H9 (cell line): ENCODE data around the gene SCO2. TPM values are rescaled to one million over a fixed set of nuclear protein-coding genes. Genes with fewer than 3 reads are reported as not detected.

Experiments used
- DNase-seq: peaks from one replicate; pipeline ENCODE4 v3.0.0-alpha.2; 2017
- H2AFZ ChIP-seq: one replicate; pipeline ENCODE4 v1.6.1; 2013; ENCODE audit warnings: mild to moderate bottlenecking, low read length, control low read depth, moderate library complexity
- H2AK5ac ChIP-seq: 2 replicates; pipeline ENCODE4 v1.6.1; 2013; ENCODE audit warnings: low read length, control low read depth, mixed read lengths; ENCODE audit not compliant: insufficient read length
- H2BK120ac ChIP-seq: one replicate; pipeline ENCODE4 v1.6.1; 2013; ENCODE audit warnings: low read depth, mild to moderate bottlenecking, low read length, control low read depth, inconsistent platforms; ENCODE audit not compliant: poor library complexity, severe bottlenecking
- H2BK12ac ChIP-seq: 2 replicates; pipeline ENCODE4 v1.6.1; 2013; ENCODE audit warnings: low read length, control low read depth, mixed read lengths, low read depth; ENCODE audit not compliant: insufficient read length
- H2BK15ac ChIP-seq: 2 replicates; pipeline ENCODE4 v1.6.1; 2013; ENCODE audit warnings: low read depth, low read length, control low read depth
- H2BK20ac ChIP-seq: one replicate; pipeline ENCODE4 v1.6.1; 2013; ENCODE audit warnings: low read depth, mild to moderate bottlenecking, low read length, control low read depth, inconsistent platforms; ENCODE audit not compliant: poor library complexity, severe bottlenecking
- H2BK5ac ChIP-seq: 2 replicates; pipeline ENCODE4 v1.6.1; 2013; ENCODE audit warnings: low read length, control low read depth, mixed read lengths; ENCODE audit not compliant: insufficient read length
- H3K14ac ChIP-seq: 2 replicates; pipeline ENCODE4 v1.6.1; 2013; ENCODE audit warnings: low read length, control low read depth; ENCODE audit not compliant: insufficient read depth
- H3K18ac ChIP-seq: 2 replicates; pipeline ENCODE4 v1.6.1; 2013; ENCODE audit warnings: low read depth, mild to moderate bottlenecking, mixed read lengths, low read length, control low read depth; ENCODE audit not compliant: insufficient read length
- H3K23ac ChIP-seq: 2 replicates; pipeline ENCODE4 v1.6.1; 2013; ENCODE audit warnings: low read length, control low read depth, mixed read lengths, low read depth; ENCODE audit not compliant: insufficient read length
- H3K23me2 ChIP-seq: 2 replicates; pipeline ENCODE4 v1.6.1; 2013; ENCODE audit warnings: low read depth, mild to moderate bottlenecking, mixed read lengths, low read length, control low read depth; ENCODE audit not compliant: insufficient read length, poor library complexity, severe bottlenecking
- H3K27ac ChIP-seq: 2 replicates; pipeline ENCODE4 v1.5.1; 2013; ENCODE audit warnings: low read length, control low read depth, mixed read lengths, low read depth; ENCODE audit not compliant: insufficient read length
- H3K27me3 ChIP-seq: 2 replicates; pipeline ENCODE4 v1.6.1; 2013; ENCODE audit warnings: low read length, control low read depth, inconsistent platforms; ENCODE audit not compliant: insufficient read depth
- H3K4ac ChIP-seq: 2 replicates; pipeline ENCODE4 v1.6.1; 2013; ENCODE audit warnings: low read depth, mild to moderate bottlenecking, control low read depth, inconsistent platforms, low read length, moderate library complexity
- H3K4me1 ChIP-seq: 2 replicates; pipeline ENCODE4 v1.6.1; 2013; ENCODE audit warnings: low read length, control low read depth, inconsistent platforms; ENCODE audit not compliant: insufficient read depth
- H3K4me2 ChIP-seq: 2 replicates; pipeline ENCODE4 v1.6.1; 2013; ENCODE audit warnings: low read length, control low read depth, mixed read lengths; ENCODE audit not compliant: insufficient read length, insufficient read depth
- H3K56ac ChIP-seq: 2 replicates; pipeline ENCODE4 v1.6.1; 2013; ENCODE audit warnings: low read depth, mild to moderate bottlenecking, mixed read lengths, low read length, control low read depth; ENCODE audit not compliant: insufficient read length
- H3K79me1 ChIP-seq: 2 replicates; pipeline ENCODE4 v1.6.1; 2013; ENCODE audit warnings: low read depth, mild to moderate bottlenecking, moderate library complexity, low read length, control low read depth, inconsistent platforms; ENCODE audit not compliant: insufficient read depth, poor library complexity, severe bottlenecking
- H3K79me2 ChIP-seq: 2 replicates; pipeline ENCODE4 v1.6.1; 2013; ENCODE audit warnings: low read length, control low read depth, inconsistent platforms; ENCODE audit not compliant: insufficient read depth
- H3K9ac ChIP-seq: 2 replicates; pipeline ENCODE4 v1.6.1; 2013; ENCODE audit warnings: low read length, control low read depth, mixed read lengths; ENCODE audit not compliant: insufficient read length; ENCODE audit errors: extremely low read depth
- H3K9me3 ChIP-seq: one replicate; pipeline ENCODE4 v1.6.1; 2013; ENCODE audit warnings: low read depth, low read length, inconsistent platforms; ENCODE audit not compliant: control insufficient read depth
- H3T11ph ChIP-seq: one replicate; pipeline ENCODE4 v1.6.1; 2013; ENCODE audit warnings: mild to moderate bottlenecking, low read length, control low read depth, inconsistent platforms
- H4K20me1 ChIP-seq: one replicate; pipeline ENCODE4 v1.6.1; 2013; ENCODE audit not compliant: control insufficient read depth, insufficient read length, insufficient read depth
- H4K5ac ChIP-seq: 2 replicates; pipeline ENCODE4 v1.6.1; 2013; ENCODE audit warnings: low read depth, mild to moderate bottlenecking, mixed read lengths, low read length, control low read depth; ENCODE audit not compliant: insufficient read length
- H4K8ac ChIP-seq: replicated peaks from 2 replicates; pipeline ENCODE4 v1.6.1; 2013; ENCODE audit warnings: low read length, control low read depth, mixed read lengths, low read depth; ENCODE audit not compliant: insufficient read length
- H4K91ac ChIP-seq: 2 replicates; pipeline ENCODE4 v1.6.1; 2013; ENCODE audit warnings: low read depth, mild to moderate bottlenecking, moderate library complexity, mixed read lengths, low read length, control low read depth; ENCODE audit not compliant: insufficient read length
- H3K27ac Mint-ChIP-seq, 3 experiments: 2 replicates in 2 of 3; 3 replicates in 1 of 3; pipeline ENCODE4 v1.8.0; 2020 to 2021; ENCODE audit warnings: mixed read lengths in 3 of 3, mild to moderate bottlenecking in 1 of 3, moderate library complexity in 1 of 3
- H3K27me3 Mint-ChIP-seq: 2 replicates; pipeline ENCODE4 v1.8.0; 2021; ENCODE audit warnings: low read depth, mild to moderate bottlenecking, moderate library complexity, mixed read lengths
- H3K36me3 Mint-ChIP-seq, 3 experiments: 2 replicates in 2 of 3; 3 replicates in 1 of 3; pipeline ENCODE4 v1.8.0; 2020 to 2021; ENCODE audit warnings: low read depth in 3 of 3, mixed read lengths in 3 of 3; ENCODE audit not compliant: insufficient read depth in 1 of 3
- H3K4me1 Mint-ChIP-seq, 2 experiments: 2 replicates each; pipeline ENCODE4 v1.8.0; 2020; ENCODE audit warnings: mixed read lengths in 2 of 2
- H3K4me3 Mint-ChIP-seq, 2 experiments: 2 replicates in 1 of 2; 3 replicates in 1 of 2; pipeline ENCODE4 v1.8.0; 2020 to 2021; ENCODE audit warnings: mild to moderate bottlenecking in 2 of 2, mixed read lengths in 2 of 2, moderate library complexity in 1 of 2
- H3K9me3 Mint-ChIP-seq, 2 experiments: 2 replicates in 1 of 2; 3 replicates in 1 of 2; pipeline ENCODE4 v1.8.0; 2020; ENCODE audit warnings: mild to moderate bottlenecking in 2 of 2, mixed read lengths in 2 of 2, moderate library complexity in 1 of 2
- WGBS: extraction: QIAGEN DNeasy Blood & Tissue Kit; methylation state at CpG from one replicate; pipeline ENCODE4 v1.1.7; 2013; ENCODE audit warnings: missing lambda C conversion rate, low lambda C conversion rate, mixed read lengths; ENCODE audit not compliant: insufficient read length; ENCODE audit errors: extremely low coverage; 5-methylcytosine and 5-hydroxymethylcytosine counted together
- total RNA-seq: library from RNA; stranded (reverse); gene quantifications from 2 replicates; pipeline ENCODE4 v1.2.1, GENCODE V29; 2021
- TF ChIP-seq, protein P1 (sequence below): fragments of 200-600 bp; sonication (generic); conservative IDR thresholded peaks from 3 replicates; pipeline ENCODE4 v1.8.0; 2021; ENCODE audit warnings: antibody characterized with exemption, mild to moderate bottlenecking

The SCO2 gene
- total RNA-seq, 1 experiment from 2014 or later, result 3.3 TPM

DNA sequence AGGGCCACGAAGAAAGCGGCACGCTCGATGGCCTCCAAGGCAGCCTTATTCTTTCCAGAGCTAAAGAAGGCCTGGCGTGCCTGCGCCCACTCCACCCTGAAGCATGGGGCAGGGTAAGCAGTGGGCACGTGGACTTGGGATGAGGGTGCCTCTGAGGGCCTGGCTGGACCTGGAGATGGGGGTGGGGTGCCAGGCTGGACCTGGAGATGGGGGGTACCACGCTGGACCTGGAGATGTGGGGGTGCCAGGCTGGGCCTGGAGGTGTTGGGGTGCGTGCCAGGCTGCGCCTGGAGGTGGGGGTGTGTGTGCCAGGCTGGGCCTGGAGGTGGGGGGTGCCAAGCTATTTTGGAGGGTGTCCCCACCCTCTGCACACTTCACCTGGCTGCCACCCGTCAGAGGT lies 47.6 kb upstream of the SCO2 start:
- Mint-ChIP-seq H3K27ac (no peak overlapping the region), H3K9me3 (no peaks in the 10 kb centered on the region), H3K27me3 (no peaks in the 10 kb centered on the region; the same call in 1 of the 2 replicates), H3K4me1 (no peaks in the 10 kb centered on the region), H3K36me3 (peaks cover 13 to 82% (median 77%) of the 10 kb centered on the region in 3 experiments), H3K4me3 (no peak overlapping the region)
- Histone ChIP-seq H2AK5ac (no peak overlapping the region), H3K4ac (no peak overlapping the region), H2BK12ac (no peak overlapping the region), H4K5ac (no peak overlapping the region), H3K79me2 (no peaks in the 10 kb centered on the region), H3K4me1 (no peaks in the 10 kb centered on the region), H2BK120ac (no peak overlapping the region), H3K4me2 (no peak overlapping the region), H3T11ph (no peak overlapping the region), H2BK5ac (no peak overlapping the region), H3K23ac (no peak overlapping the region), H4K8ac (no peak overlapping the region), H4K91ac (no peak overlapping the region), H3K27ac (no peak overlapping the region), H3K9ac (no peak overlapping the region), H2BK20ac (no peak overlapping the region), H3K9me3 (no peaks in the 10 kb centered on the region), H3K56ac (no peak overlapping the region), H3K79me1 (no peaks in the 10 kb centered on the region), H3K27me3 (no peaks in the 10 kb centered on the region), H2AFZ (no peak overlapping the region), H3K18ac (no peak overlapping the region), H3K23me2 (no peaks in the 10 kb centered on the region), H4K20me1 (no peaks in the 10 kb centered on the region), H2BK15ac (no peak overlapping the region), H3K14ac (no peak overlapping the region)
- no peak for DNase-seq
- WGBS, result no CpG with 5 or more reads among the region's 11 CpGs
- TF ChIP-seq, protein P1, sequence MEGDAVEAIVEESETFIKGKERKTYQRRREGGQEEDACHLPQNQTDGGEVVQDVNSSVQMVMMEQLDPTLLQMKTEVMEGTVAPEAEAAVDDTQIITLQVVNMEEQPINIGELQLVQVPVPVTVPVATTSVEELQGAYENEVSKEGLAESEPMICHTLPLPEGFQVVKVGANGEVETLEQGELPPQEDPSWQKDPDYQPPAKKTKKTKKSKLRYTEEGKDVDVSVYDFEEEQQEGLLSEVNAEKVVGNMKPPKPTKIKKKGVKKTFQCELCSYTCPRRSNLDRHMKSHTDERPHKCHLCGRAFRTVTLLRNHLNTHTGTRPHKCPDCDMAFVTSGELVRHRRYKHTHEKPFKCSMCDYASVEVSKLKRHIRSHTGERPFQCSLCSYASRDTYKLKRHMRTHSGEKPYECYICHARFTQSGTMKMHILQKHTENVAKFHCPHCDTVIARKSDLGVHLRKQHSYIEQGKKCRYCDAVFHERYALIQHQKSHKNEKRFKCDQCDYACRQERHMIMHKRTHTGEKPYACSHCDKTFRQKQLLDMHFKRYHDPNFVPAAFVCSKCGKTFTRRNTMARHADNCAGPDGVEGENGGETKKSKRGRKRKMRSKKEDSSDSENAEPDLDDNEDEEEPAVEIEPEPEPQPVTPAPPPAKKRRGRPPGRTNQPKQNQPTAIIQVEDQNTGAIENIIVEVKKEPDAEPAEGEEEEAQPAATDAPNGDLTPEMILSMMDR, result no peak
